HepG2 (cell line): ENCODE data around the gene THRA. TPM values are rescaled to one million over a fixed set of nuclear protein-coding genes. Genes with fewer than 3 reads are reported as not detected.

Experiments
- ATF2 ChIP-seq: sonication (generic); formaldehyde crosslinking; IDR thresholded peaks from 2 replicates; pipeline ENCODE4 v1.4.0; 2020; ENCODE audit warnings: missing genetic modification reagents
- CCDC6 ChIP-seq: sonication (generic); formaldehyde crosslinking; IDR thresholded peaks from 2 replicates; pipeline ENCODE4 v1.8.1; 2022; ENCODE audit warnings: mild to moderate bottlenecking, missing genetic modification reagents, moderate library complexity
- ELF1 ChIP-seq: sonication (generic); formaldehyde crosslinking; IDR thresholded peaks from 2 replicates; pipeline ENCODE4 v1.4.0; 2020; ENCODE audit warnings: missing genetic modification reagents
- GATAD2A ChIP-seq: IDR thresholded peaks from 2 replicates; pipeline ENCODE4 v1.6.1; 2016
- HHEX ChIP-seq: IDR thresholded peaks from 2 replicates; pipeline ENCODE4 v1.6.1; 2016; ENCODE audit warnings: control low read depth
- HNF4G ChIP-seq, 2 experiments: sonication (generic) in 1 of 2; formaldehyde crosslinking in 1 of 2; IDR thresholded peaks; 2 replicates each; pipeline versions ENCODE4 v1.4.0 to v1.6.1; 2011 to 2020; ENCODE audit warnings: borderline replicate concordance in 2 of 2, low read depth in 2 of 2, mild to moderate bottlenecking in 2 of 2, low read length in 1 of 2, missing genetic modification reagents in 1 of 2, moderate library complexity in 1 of 2
- KDM1A ChIP-seq: IDR thresholded peaks from 2 replicates; pipeline ENCODE4 v1.6.1; 2016; ENCODE audit warnings: missing compliant biosample characterization
- KIAA2018 ChIP-seq: sonication (generic); formaldehyde crosslinking; IDR thresholded peaks from 2 replicates; pipeline ENCODE4 v1.5.0; 2020; ENCODE audit warnings: mild to moderate bottlenecking, missing genetic modification reagents, borderline replicate concordance
- LCORL ChIP-seq, 2 experiments: fragments of 450-650 bp in 1 of 2; sonication (generic) in 1 of 2; formaldehyde crosslinking in 1 of 2; IDR thresholded peaks; 2 replicates each; pipeline versions ENCODE4 v1.5.0 to v1.6.1; 2017 to 2020; ENCODE audit warnings: antibody characterized with exemption in 1 of 2, missing genetic modification reagents in 1 of 2
- MED8 ChIP-seq: sonication (generic); formaldehyde crosslinking; IDR thresholded peaks from 2 replicates; pipeline ENCODE4 v1.8.1; 2023; ENCODE audit warnings: mild to moderate bottlenecking, missing genetic modification reagents; ENCODE audit not compliant: insufficient replicate concordance
- RARA ChIP-seq: IDR thresholded peaks from 2 replicates; pipeline ENCODE4 v1.6.1; 2016; ENCODE audit warnings: missing genetic modification reagents, missing compliant biosample characterization
- RFX5 ChIP-seq: IDR thresholded peaks from 2 replicates; pipeline ENCODE4 v1.6.1; 2011; ENCODE audit warnings: low read depth, low read length, improper control_type of control experiment
- THYN1 ChIP-seq: sonication (generic); formaldehyde crosslinking; IDR thresholded peaks from 2 replicates; pipeline ENCODE4 v1.8.1; 2023; ENCODE audit warnings: low read depth, mild to moderate bottlenecking, moderate library complexity, missing genetic modification reagents, borderline replicate concordance
- ZC3H4 ChIP-seq: sonication (generic); formaldehyde crosslinking; IDR thresholded peaks from 2 replicates; pipeline ENCODE4 v1.4.0; 2020; ENCODE audit warnings: missing genetic modification reagents, borderline replicate concordance
- ZNF138 ChIP-seq: sonication (generic); formaldehyde crosslinking; IDR thresholded peaks from 2 replicates; pipeline ENCODE4 v1.5.0; 2020; ENCODE audit warnings: mild to moderate bottlenecking, low read depth, missing genetic modification reagents
- ZNF550 ChIP-seq: sonication (generic); formaldehyde crosslinking; IDR thresholded peaks from 2 replicates; pipeline ENCODE4 v1.4.0; 2020; ENCODE audit warnings: mild to moderate bottlenecking, missing genetic modification reagents, borderline replicate concordance
- ZNF577 ChIP-seq: sonication (generic); formaldehyde crosslinking; IDR thresholded peaks from 2 replicates; pipeline ENCODE4 v1.4.0; 2020; ENCODE audit warnings: mild to moderate bottlenecking, low read depth, missing genetic modification reagents, borderline replicate concordance
- ZSCAN22 ChIP-seq: sonication (generic); formaldehyde crosslinking; IDR thresholded peaks from 2 replicates; pipeline ENCODE4 v1.4.0; 2020; ENCODE audit warnings: mild to moderate bottlenecking, missing genetic modification reagents
- ZSCAN31 ChIP-seq: sonication (generic); formaldehyde crosslinking; IDR thresholded peaks from 2 replicates; pipeline ENCODE4 v1.5.0; 2020; ENCODE audit warnings: low read depth, mild to moderate bottlenecking, missing genetic modification reagents
- polyA plus RNA-seq, 8 experiments: library from polyadenylated mRNA; depleted of rRNA in 3 of 8; stranded (reverse) in 7 of 8; unstranded in 1 of 8; fragments of >200 nt; fragmentation: Illumina TruSeq in 4 of 8; extraction: Trizol in 4 of 8; gene quantifications; 2 replicates each; pipeline versions ENCODE4 v1.2.1 to v1.2.3, GENCODE V29; 2011 to 2016; ENCODE audit warnings: low read depth in 4 of 8, missing spikeins in 1 of 8, mixed read lengths in 1 of 8; ENCODE audit not compliant: insufficient read depth in 1 of 8
- total RNA-seq, 5 experiments: library from RNA; depleted of rRNA; stranded (reverse); fragments of >200 nt; fragmentation: Illumina TruSeq; extraction: Trizol; gene quantifications; 2 replicates each; pipeline ENCODE4 v1.2.3, GENCODE V29; 2016; ENCODE audit warnings: low read depth in 1 of 5

THRA gene
- total and polyA plus RNA-seq, 2 of the 13 experiments (the other 11 are each of a cell fraction or from before 2014, with no cell fraction given) = 8.0 to 9.9 TPM

GRCh38 chr17:40070709-40071312 is 8.0 kb downstream of the THRA start (continued):
- TF ChIP-seq ZC3H4 (CRISPR knock-in tag) (no peak), KIAA2018 (CRISPR knock-in tag) (no peak), KDM1A (CRISPR knock-in tag) (no peak), GATAD2A (CRISPR knock-in tag) (0 out of 2 replicates have a peak, but pooled peaks have one; percentile 31), RFX5 (no peak), CCDC6 (CRISPR knock-in tag) (no peak), THYN1 (no peak), ELF1 (CRISPR knock-in tag) (no peak), HNF4G (IDR thresholded peaks at IDR 0.05; ENCODE audit: borderline replicate concordance, low read depth, low read length) (peak; percentile 61; the same call in 1 of the 2 replicates), HNF4G (CRISPR knock-in tag; IDR thresholded peaks at IDR 0.05; ENCODE audit: borderline replicate concordance, low read depth) (no peak), ATF2 (CRISPR knock-in tag) (no peak), MED8 (no peak), ZSCAN22 (CRISPR knock-in tag) (no peak), ZNF577 (no peak), ZNF138 (no peak), RARA (0 out of 2 replicates have a peak, but pooled peaks have one; percentile 8), ZNF550 (CRISPR knock-in tag) (no peak), ZSCAN31 (CRISPR knock-in tag) (no peak), HHEX (CRISPR knock-in tag) (no peak), LCORL (IDR thresholded peaks at IDR 0.05) (no peak), LCORL (CRISPR knock-in tag; IDR thresholded peaks at IDR 0.05) (no peak)
